ENCODE data around the gene LARGE1. TPM values are rescaled to one million over a fixed set of nuclear protein-coding genes. Genes with fewer than 3 reads are reported as not detected.
A peak's percentile ranks its signal among the peaks of the same experiment; 100 is the strongest.

Gene LARGE1
- total and polyA plus RNA-seq, 8 donors = 4.1 to 29.3 (median 13.7) TPM

DNA sequence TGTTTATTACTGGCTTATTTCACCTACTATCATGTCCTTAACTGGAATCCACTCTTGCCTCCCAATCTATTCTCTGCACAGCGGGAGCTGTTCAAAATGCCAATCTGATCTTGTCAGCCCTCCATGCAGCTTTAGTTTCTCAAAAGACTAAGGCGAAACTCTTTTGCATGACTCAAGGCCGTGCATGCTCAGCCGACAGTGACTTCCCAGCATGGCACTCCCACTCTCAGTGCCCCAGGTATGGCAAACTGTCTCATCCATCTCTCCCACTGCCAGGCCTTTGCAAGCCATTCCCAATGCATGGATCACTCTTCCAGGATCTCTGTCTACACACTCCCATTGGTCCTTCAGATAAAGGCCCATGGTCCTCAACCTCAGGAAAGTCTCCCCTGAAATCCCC lies 245.9 kb downstream of the LARGE1 start:
- intact Hi-C loops (cut with DNase I) = no loop called here
- WGBS, 2 donors = 71 to 72% methylated on average over 4 of the region's 4 CpGs
- TF ChIP-seq, protein P1, sequence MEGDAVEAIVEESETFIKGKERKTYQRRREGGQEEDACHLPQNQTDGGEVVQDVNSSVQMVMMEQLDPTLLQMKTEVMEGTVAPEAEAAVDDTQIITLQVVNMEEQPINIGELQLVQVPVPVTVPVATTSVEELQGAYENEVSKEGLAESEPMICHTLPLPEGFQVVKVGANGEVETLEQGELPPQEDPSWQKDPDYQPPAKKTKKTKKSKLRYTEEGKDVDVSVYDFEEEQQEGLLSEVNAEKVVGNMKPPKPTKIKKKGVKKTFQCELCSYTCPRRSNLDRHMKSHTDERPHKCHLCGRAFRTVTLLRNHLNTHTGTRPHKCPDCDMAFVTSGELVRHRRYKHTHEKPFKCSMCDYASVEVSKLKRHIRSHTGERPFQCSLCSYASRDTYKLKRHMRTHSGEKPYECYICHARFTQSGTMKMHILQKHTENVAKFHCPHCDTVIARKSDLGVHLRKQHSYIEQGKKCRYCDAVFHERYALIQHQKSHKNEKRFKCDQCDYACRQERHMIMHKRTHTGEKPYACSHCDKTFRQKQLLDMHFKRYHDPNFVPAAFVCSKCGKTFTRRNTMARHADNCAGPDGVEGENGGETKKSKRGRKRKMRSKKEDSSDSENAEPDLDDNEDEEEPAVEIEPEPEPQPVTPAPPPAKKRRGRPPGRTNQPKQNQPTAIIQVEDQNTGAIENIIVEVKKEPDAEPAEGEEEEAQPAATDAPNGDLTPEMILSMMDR (IDR thresholded peaks at IDR 0.05) = no peak
- Histone ChIP-seq H3K36me3 (no peaks in the 10 kb centered on the region), H3K4me1 (no peaks in the 10 kb centered on the region), H3K9me3 (no peaks in the 10 kb centered on the region), H3K27me3 (no peaks in the 10 kb centered on the region), H3K4me3 (no peak overlapping the region), H3K27ac (no peak overlapping the region)
- DNase-seq (no peak), FAIRE-seq (no peak), ATAC-seq (no peak)

DNA sequence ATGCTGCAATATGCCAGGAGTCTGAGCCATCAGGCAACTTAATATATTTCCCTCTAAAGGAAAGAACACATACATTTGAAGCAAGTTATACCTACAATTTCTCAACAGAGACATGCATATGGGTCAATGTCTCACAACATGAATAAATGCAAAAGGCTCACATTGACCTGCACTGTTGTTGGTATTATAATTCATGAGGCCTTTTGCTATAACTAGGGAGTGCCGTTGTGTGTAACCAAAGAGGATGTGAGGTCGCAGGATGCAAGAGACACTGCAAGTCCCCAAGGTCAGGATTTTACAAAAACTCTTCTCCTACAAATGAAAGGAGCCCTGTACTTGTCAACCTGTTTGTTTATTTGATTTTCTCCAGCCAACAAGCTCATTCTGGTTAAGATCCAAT lies 250.5 kb downstream of the LARGE1 start:
- Histone ChIP-seq H3K27ac (no peak overlapping the region), H3K27me3 (no peaks in the 10 kb centered on the region), H3K4me3 (no peak overlapping the region), H3K4me1 (peaks cover 0 to 4% (median 0%) of the 10 kb centered on the region in 3 donors), H3K9me3 (no peaks in the 10 kb centered on the region), H3K36me3 (no peaks in the 10 kb centered on the region)
- no peak for DNase-seq
- TF ChIP-seq, protein P1 (IDR thresholded peaks at IDR 0.05) = no peak
- intact Hi-C loops (cut with DNase I) = no loop called here
- ATAC-seq = no peak
- 90 to 93% methylated on average over 2 of the region's 2 CpGs for WGBS, 2 donors
- FAIRE-seq = no peak

GRCh38 chr22:33666961-33667619 lies 253.2 kb downstream of the LARGE1 start:
- H3K36me3 ChIP-seq = no peaks in the 10 kb centered on the region
- TF ChIP-seq, protein P1 (IDR thresholded peaks at IDR 0.05) = no peak
- peaks cover 0 to 4% (median 0%) of the 10 kb centered on the region in 3 donors for H3K4me1 ChIP-seq
- intact Hi-C loops (cut with DNase I) = no loop called here
- no peaks in the 10 kb centered on the region for H3K9me3 ChIP-seq
- WGBS, 2 donors = 58 to 65% methylated on average over 6 of the region's 6 CpGs
- ATAC-seq (no peak), DNase-seq (no peak), FAIRE-seq (no peak)
- no peaks in the 10 kb centered on the region for H3K27me3 ChIP-seq
- no peak overlapping the region for H3K4me3 ChIP-seq
- no peak overlapping the region for H3K27ac ChIP-seq

- Histone ChIP-seq H3K27ac (no peak overlapping the region), H3K4me3 (no peak overlapping the region), H3K9me3 (no peaks in the 10 kb centered on the region), H3K27me3 (no peaks in the 10 kb centered on the region), H3K4me1 (peaks cover 0 to 4% (median 0%) of the 10 kb centered on the region in 3 donors), H3K36me3 (no peaks in the 10 kb centered on the region)
- ATAC-seq (no peak), DNase-seq (no peak), FAIRE-seq (no peak)
- 83 to 85% methylated on average over 4 of the region's 4 CpGs for whole genome bisulfite sequencing, 2 donors
- intact Hi-C loops (cut with DNase I) = no loop called here
- TF ChIP-seq, protein P1 (IDR thresholded peaks at IDR 0.05) = no peak
Observed at GRCh38 chr22:33666279-33666960, 253.9 kb downstream of the LARGE1 start.

- intact Hi-C loops (cut with DNase I) = no loop called here
- DNase-seq (no peak), ATAC-seq (peak in 1 of 4 donors; percentile 43), FAIRE-seq (no peak)
- Histone ChIP-seq H3K4me1 (no peaks in the 10 kb centered on the region), H3K4me3 (no peak overlapping the region), H3K27ac (no peak overlapping the region), H3K36me3 (no peaks in the 10 kb centered on the region), H3K9me3 (no peaks in the 10 kb centered on the region), H3K27me3 (no peaks in the 10 kb centered on the region)
- TF ChIP-seq, protein P1 (IDR thresholded peaks at IDR 0.05) = no peak
- 79 to 90% methylated on average over 2 of the region's 2 CpGs for WGBS, 2 donors
Observed at GRCh38 chr22:33659448-33659847, 260.8 kb downstream of the LARGE1 start.
